Measurements from ENCODE around the gene PRDM9.

Gene PRDM9

DNA sequence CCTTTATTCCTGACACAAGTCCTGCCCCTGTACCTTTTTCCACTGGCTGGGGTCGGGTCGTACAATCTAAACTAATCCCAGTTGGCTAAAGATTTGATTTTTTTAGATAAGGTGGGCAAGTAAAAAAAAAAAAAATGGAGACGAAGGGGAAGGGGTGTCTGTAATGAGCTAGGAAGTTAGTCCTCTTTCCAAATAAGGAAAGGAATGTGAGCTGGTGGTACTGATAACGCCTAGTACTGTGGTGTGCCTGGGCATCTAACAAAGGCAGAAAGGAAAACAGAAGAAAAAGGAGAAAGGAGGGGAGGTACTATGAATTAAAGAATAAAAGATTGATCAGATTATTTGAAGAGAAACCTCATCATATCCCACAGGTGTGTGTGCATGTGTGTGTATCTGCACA, 21.3 kb downstream of the PRDM9 start:
- DNase-seq: no peak

DNA sequence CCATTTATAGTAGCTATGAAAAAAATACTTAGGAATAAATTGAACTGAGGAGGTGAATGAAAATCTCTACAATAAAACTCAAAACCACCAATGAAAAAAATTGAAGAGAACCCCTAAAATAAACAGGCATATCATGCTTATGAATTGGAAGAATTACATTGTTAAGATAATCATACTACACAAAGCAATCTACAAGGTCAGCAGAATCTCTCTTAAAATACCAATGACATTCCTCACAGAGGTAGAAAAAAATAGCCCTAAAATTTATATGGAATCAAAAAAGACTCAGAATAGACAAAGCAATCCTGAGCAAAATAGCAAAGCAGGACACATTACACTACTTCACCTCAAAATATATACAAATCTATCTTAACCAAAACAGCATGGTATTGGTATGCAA, 23.2 kb downstream of the PRDM9 start:
- DNase-seq: no peak

DNA sequence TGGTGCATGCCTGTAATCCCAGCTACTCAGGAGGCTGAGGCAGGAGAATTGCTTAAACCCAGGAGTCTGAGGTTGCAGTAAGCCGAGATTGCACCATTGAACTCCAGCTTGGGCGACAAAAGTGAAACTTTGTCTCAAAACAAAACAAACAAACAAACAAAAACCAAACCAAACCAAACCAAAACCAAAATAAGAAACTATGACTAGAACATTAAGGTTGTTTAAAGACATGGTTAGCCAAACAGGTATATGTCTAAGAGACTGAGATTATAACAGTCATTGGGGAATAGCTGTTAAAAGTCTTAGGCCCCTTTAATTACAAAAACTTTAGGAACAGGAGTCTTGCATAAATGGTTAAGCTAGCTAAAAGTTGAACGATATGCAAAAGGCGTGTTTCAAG, 63.6 kb downstream of the PRDM9 start:
- no peak for DNase-seq
